GM12891 (cell line): ENCODE results near the gene IFIH1.

Experiments
- POLR2A ChIP-seq: IDR thresholded peaks from 2 replicates; pipeline ENCODE4 v1.6.1; 2011; ENCODE audit warnings: low read depth, low read length, control low read depth
- POLR2AphosphoS5 ChIP-seq: IDR thresholded peaks from 2 replicates; pipeline ENCODE4 v1.6.1; 2011; ENCODE audit warnings: low read depth, low read length, control low read depth
- POU2F2 ChIP-seq: IDR thresholded peaks from 2 replicates; pipeline ENCODE4 v1.6.1; 2011; ENCODE audit warnings: low read depth, mild to moderate bottlenecking, control low read depth, low read length, moderate library complexity
- TAF1 ChIP-seq: IDR thresholded peaks from 2 replicates; pipeline ENCODE4 v1.6.1; 2011; ENCODE audit warnings: low read depth, low read length, control low read depth

DNA sequence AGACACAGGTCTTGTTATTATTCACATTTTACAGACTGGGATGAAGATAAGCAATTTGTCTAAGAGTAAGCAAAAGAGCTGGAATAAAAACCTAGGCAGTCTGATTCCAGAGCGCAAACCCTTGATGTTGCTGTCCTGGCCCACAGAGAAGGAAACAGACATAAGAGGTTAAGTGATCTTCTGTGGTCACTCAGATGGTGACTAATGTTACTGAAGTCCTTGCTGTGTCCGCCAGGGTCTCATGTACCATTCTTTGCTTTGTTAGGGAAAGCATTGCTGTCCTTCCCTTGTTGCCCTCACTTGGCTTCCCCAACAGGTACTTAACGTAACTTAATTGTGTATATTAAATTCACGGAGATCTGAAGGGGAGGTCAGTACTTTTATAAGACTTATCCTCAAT, 60.3 kb downstream of the IFIH1 start:
- TF ChIP-seq TAF1 (no peak), POU2F2 (no peak), POLR2AphosphoS5 (no peak), POLR2A (no peak)
